A673 (cell line): Measurements from ENCODE around the gene CTTN. TPM values are rescaled to one million over a fixed set of nuclear protein-coding genes. Genes with fewer than 3 reads are reported as not detected.
A peak's percentile ranks its signal among the peaks of the same experiment; 100 is the strongest.

Source experiments
- BruUV-seq: library from RNA; stranded (reverse); fragments of 400-500 nt; replicated peaks from 2 replicates; lab custom pipeline; 2021; lab: Mats Ljungman, UMichigan
- CTCF ChIA-PET: fragments of 300-600 bp; sonication (Branson Sonifier 250); formaldehyde crosslinking; loops from one replicate; lab custom pipeline; 2022; ENCODE audit warnings: antibody characterized with exemption; lab: Charles Lee
- POLR2A ChIA-PET: fragments of 300-600 bp; sonication (Branson Sonifier 250); formaldehyde crosslinking; loops from one replicate; lab custom pipeline; 2022; ENCODE audit warnings: antibody characterized with exemption; ENCODE audit not compliant: low non-redundant PET; lab: Charles Lee
- DNase-seq: peaks from one replicate; pipeline ENCODE4 v3.0.0-alpha.2; 2015; ENCODE audit warnings: low spot score
- H3K27ac ChIP-seq: fragments of 200-600 bp; sonication (generic); 2 replicates; pipeline ENCODE4 v1.5.1; 2016; ENCODE audit warnings: mixed run types, low read depth, mild to moderate bottlenecking, mixed read lengths, antibody characterized with exemption, low read length; ENCODE audit not compliant: poor library complexity, severe bottlenecking
- H3K27me3 ChIP-seq: fragments of 200-600 bp; sonication (generic); replicated peaks from 2 replicates; pipeline ENCODE4 v1.6.1; 2017; ENCODE audit warnings: mixed run types, low read depth, mild to moderate bottlenecking, mixed read lengths, antibody characterized with exemption, low read length; ENCODE audit not compliant: insufficient read depth, poor library complexity
- H3K36me3 ChIP-seq: fragments of 200-600 bp; sonication (generic); 2 replicates; pipeline ENCODE4 v1.6.1; 2016; ENCODE audit warnings: mixed run types, mild to moderate bottlenecking, mixed read lengths, antibody characterized with exemption, low read length; ENCODE audit not compliant: insufficient read depth, poor library complexity, severe bottlenecking
- H3K4me1 ChIP-seq: fragments of 200-600 bp; sonication (generic); 2 replicates; pipeline ENCODE4 v1.6.1; 2017; ENCODE audit warnings: mixed run types, mild to moderate bottlenecking, mixed read lengths, antibody characterized with exemption, low read length; ENCODE audit not compliant: insufficient read depth, poor library complexity, severe bottlenecking
- H3K4me3 ChIP-seq: fragments of 200-600 bp; sonication (generic); 2 replicates; pipeline ENCODE4 v1.5.1; 2016; ENCODE audit warnings: low read depth, mixed run types, mild to moderate bottlenecking, mixed read lengths, low read length; ENCODE audit not compliant: poor library complexity, severe bottlenecking
- H3K9me3 ChIP-seq: fragments of 200-600 bp; sonication (generic); 2 replicates; pipeline ENCODE4 v1.6.1; 2016; ENCODE audit warnings: mixed run types, low read depth, mild to moderate bottlenecking, mixed read lengths, antibody characterized with exemption, low read length; ENCODE audit not compliant: poor library complexity, severe bottlenecking
- EZH2 ChIP-seq: fragments of 200-600 bp; sonication (generic); IDR thresholded peaks from 2 replicates; pipeline ENCODE4 v1.6.1; 2017; ENCODE audit warnings: borderline replicate concordance, low read depth, mild to moderate bottlenecking, mixed read lengths, antibody characterized with exemption, low read length; ENCODE audit not compliant: poor library complexity, severe bottlenecking
- intact Hi-C: fragments of 100-400 bp; cut with micrococcal nuclease; formaldehyde crosslinking; loops from one replicate; pipeline ENCODE4 v1.10.0; 2022; ENCODE audit not compliant: unreplicated experiment
- total RNA-seq: library from RNA; stranded (reverse); gene quantifications from 2 replicates; pipeline ENCODE4 v1.2.3, GENCODE V29; 2021
- TF ChIP-seq, protein P1 (sequence below): fragments of 300-800, 200-600 bp; sonication (generic); conservative IDR thresholded peaks from 2 replicates; pipeline ENCODE4 v1.5.1; 2017; ENCODE audit warnings: low read depth, mild to moderate bottlenecking, antibody characterized with exemption, low read length, moderate library complexity, mixed read lengths

Gene CTTN
- total RNA-seq, 1 experiment from 2014 or later: 247 TPM

DNA sequence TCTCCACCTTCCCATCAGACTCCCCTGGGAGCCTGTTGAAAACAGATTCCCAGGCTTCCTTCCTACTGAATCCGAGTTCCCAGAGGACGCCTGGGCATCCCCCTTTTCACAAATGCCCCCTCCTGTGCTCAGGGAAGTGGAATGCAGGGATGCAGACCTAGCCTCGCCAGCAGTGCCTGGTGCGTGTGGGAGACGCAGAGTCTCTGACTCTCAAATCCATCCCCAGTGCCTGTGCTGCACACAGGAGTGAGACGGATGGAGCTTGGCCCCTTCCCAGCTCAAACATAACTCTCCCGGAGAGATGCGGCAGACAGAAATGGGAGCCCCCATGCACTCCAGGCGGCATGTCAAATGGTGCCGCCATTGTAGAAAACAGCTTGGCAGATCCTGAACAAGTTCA is 62.6 kb downstream of the CTTN start:
- ChIA-PET CTCF (no interaction called here), POLR2A (no interaction called here)
- TF ChIP-seq, protein P1, sequence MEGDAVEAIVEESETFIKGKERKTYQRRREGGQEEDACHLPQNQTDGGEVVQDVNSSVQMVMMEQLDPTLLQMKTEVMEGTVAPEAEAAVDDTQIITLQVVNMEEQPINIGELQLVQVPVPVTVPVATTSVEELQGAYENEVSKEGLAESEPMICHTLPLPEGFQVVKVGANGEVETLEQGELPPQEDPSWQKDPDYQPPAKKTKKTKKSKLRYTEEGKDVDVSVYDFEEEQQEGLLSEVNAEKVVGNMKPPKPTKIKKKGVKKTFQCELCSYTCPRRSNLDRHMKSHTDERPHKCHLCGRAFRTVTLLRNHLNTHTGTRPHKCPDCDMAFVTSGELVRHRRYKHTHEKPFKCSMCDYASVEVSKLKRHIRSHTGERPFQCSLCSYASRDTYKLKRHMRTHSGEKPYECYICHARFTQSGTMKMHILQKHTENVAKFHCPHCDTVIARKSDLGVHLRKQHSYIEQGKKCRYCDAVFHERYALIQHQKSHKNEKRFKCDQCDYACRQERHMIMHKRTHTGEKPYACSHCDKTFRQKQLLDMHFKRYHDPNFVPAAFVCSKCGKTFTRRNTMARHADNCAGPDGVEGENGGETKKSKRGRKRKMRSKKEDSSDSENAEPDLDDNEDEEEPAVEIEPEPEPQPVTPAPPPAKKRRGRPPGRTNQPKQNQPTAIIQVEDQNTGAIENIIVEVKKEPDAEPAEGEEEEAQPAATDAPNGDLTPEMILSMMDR: no peak
- no peak for TF ChIP-seq EZH2
- Histone ChIP-seq H3K4me3 (no peak overlapping the region), H3K27me3 (no peaks in the 10 kb centered on the region), H3K9me3 (no peaks in the 10 kb centered on the region), H3K36me3 (no peaks in the 10 kb centered on the region), H3K4me1 (no peaks in the 10 kb centered on the region), H3K27ac (no peak overlapping the region)
- intact Hi-C loops: no loop called here
- BruUV-seq: no TSS peak
- no peak for DNase-seq

GRCh38 chr11:70462818-70463477 is 64.6 kb downstream of the CTTN start:
- H3K4me3 ChIP-seq: no peak overlapping the region
- no peaks in the 10 kb centered on the region for H3K36me3 ChIP-seq
- no peaks in the 10 kb centered on the region for H3K9me3 ChIP-seq
- no peak for TF ChIP-seq EZH2
- TF ChIP-seq, protein P1: no peak
- intact Hi-C loops: no loop called here
- H3K4me1 ChIP-seq: no peaks in the 10 kb centered on the region
- ChIA-PET CTCF (no interaction called here), POLR2A (no interaction called here)
- BruUV-seq: no TSS peak
- H3K27me3 ChIP-seq: no peaks in the 10 kb centered on the region
- DNase-seq: peak; percentile 36
- no peak overlapping the region for H3K27ac ChIP-seq

DNA sequence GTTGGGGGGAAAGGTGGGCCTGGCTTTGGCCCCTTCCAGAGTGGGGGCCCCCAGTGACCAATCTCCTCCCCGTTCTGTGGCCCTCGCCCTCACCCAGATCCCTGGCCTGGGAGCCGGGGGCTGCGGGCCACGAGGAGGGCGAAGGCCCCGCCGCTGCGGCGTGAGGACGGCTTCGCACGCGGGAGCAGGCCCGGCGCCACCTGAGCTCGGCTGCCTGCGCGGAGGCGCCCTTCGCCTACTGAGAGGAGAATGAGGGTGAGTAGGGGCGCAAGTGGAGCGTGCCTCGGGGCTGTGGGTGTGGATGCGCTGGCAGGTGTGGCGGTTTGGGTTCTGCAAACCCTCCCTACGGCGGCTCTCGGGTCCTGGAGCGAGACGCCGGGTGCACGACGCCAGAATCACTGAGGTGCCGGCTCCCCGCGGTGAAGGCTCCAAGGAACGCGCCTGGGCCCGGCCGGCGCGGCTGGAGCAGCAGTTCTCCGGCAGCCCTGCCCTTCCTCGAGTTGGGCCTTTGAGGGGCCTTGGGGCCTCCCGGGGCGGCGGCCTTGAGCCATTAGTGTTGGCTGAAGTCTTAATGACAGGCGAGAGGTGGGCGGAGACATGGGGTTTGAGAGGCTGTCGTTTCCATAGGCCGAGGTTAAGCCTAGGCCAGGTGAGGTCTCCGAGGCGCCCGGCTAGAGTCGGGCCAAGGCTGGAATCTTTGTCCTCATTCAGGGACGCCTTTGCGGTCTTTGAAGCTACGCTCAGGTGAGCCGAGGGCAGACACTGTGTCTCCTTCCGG is 65.3 kb downstream of the CTTN start:
- no peak for DNase-seq
- BruUV-seq: no TSS peak
- Histone ChIP-seq H3K9me3 (no peaks in the 10 kb centered on the region), H3K36me3 (no peaks in the 10 kb centered on the region), H3K27me3 (no peaks in the 10 kb centered on the region), H3K4me3 (no peak overlapping the region), H3K4me1 (no peaks in the 10 kb centered on the region), H3K27ac (no peak overlapping the region)
- no peak for TF ChIP-seq EZH2
- TF ChIP-seq, protein P1: no peak
- ChIA-PET POLR2A (no interaction called here), CTCF (no interaction called here)
- intact Hi-C loops: no loop called here
